GM12873 (cell line): ENCODE results near the gene PPP1R37.

Experiments used
- CTCF ChIP-seq: IDR thresholded peaks from 2 replicates; pipeline ENCODE4 v1.5.1; 2012; ENCODE audit warnings: low read depth, mild to moderate bottlenecking, moderate library complexity, low read length, control low read depth; ENCODE audit not compliant: insufficient read depth; ENCODE audit errors: missing control alignments

The PPP1R37 gene

GRCh38 chr19:45063851-45064801 lies 28.9 kb upstream of the PPP1R37 start:
- no peak for TF ChIP-seq CTCF

- no peak for TF ChIP-seq CTCF
Measured at GRCh38 chr19:45066921-45067661, 25.9 kb upstream of the PPP1R37 start.

DNA sequence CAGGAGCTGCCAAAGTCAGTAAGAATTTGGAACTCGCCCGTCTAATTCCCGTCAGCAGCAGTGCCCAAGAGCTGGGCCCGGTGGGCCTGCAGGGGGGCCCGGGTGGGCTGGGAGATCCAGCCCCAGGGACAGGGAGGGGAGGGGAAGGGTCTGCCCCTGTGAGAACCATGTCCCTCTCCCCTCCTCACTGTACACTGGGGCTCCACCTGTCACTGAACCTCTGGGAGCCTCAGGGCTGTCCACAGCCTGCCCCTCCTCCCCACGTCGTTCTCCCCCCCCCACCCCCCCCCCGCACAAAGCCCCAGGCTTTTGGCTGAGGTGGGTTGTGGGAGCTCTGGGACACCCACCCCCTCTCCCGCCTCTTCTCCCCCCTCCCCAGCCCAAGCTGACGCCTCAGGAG lies 24.9 kb upstream of the PPP1R37 start:
- TF ChIP-seq CTCF = no peak

DNA sequence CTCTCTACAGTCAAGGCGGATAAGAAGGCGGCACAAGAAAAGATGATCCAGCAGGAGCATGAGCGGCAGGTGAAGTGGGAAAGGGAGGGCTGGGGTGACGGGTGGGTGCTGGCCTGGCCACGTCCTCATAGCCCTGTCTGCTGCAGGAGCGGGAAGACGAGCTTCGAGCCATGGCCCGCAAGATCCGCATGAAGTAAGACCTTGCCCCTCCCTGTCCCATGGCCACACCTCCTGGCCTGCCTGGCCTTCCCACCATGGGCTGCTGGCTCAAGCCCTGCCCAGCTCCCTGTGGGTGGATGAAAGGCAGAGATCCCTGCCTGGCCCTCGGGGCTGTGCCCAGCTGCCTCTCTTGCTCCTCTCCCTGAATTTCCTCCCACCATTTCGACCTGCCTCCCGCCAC lies 23.9 kb upstream of the PPP1R37 start:
- no peak for TF ChIP-seq CTCF

DNA sequence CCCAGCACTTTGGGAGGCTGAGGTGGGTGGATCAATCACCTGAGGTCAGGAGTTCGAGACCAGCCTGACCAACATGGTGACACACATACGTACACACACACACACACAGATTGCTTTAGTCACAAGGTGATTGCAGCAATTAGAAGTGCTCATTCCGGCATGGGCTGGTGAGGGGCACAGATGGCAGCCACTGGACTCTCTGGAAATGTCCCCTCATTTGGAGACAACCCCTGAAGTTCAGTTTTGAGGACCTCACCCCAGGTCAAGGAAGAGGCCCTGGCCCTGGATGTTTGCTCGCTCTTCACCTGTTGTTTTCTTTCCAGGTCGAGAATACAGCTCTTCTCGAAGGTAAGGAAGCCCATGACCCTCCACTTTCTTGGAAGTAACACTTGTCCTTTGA lies 22.8 kb upstream of the PPP1R37 start:
- no peak for TF ChIP-seq CTCF

GRCh38 chr19:45070861-45071544 lies 22.0 kb upstream of the PPP1R37 start:
- no peak for TF ChIP-seq CTCF

DNA sequence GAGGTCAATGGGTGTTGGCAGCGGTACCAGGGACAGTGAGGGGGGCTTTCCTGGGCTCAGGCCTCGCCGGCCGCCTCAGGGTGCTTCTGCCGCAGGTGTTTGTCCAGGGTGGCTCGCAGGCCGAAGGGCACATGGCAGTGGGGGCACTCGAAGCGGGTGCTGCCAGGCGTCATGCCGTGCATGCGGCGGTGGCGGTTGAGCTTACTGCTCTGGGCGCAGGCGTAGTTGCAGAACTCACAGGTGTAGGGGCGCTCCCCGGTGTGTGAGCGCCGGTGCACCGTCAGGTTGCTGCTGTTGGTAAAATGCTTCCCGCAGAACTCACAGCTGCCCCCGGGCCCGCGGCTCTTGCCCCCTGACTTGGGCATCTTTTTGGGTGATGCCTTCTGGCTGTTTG lies 21.4 kb upstream of the PPP1R37 start:
- TF ChIP-seq CTCF = no peak
